Smooth muscle cell (in vitro differentiated cells): Measurements from ENCODE around the gene PIN1. TPM values are rescaled to one million over a fixed set of nuclear protein-coding genes. Genes with fewer than 3 reads are reported as not detected.
"Not testable (repeated sequence)": the region's sequence is repeated elsewhere in the genome, so short reads cannot be mapped to it uniquely, and the experiment has no call there.

ENCODE experiments used
- DNase-seq: peaks from one replicate; lab custom pipeline; 2025; ENCODE audit not compliant: unreplicated experiment; lab: John Stamatoyannopoulos, UW
- H2AFZ ChIP-seq: fragments of 200-600 bp; sonication (generic); 2 replicates; pipeline ENCODE4 v1.6.0; 2016; ENCODE audit warnings: antibody characterized with exemption, low read depth, mild to moderate bottlenecking
- H3F3A ChIP-seq: fragments of 200-600 bp; sonication (generic); 2 replicates; pipeline ENCODE4 v1.6.0; 2017; ENCODE audit warnings: antibody characterized with exemption, low read depth
- H3K27ac ChIP-seq: fragments of 200-600 bp; sonication (generic); 2 replicates; pipeline ENCODE4 v1.5.1; 2016; ENCODE audit warnings: low read depth, mild to moderate bottlenecking
- H3K27me3 ChIP-seq: fragments of 200-600 bp; sonication (generic); 2 replicates; pipeline ENCODE4 v1.6.1; 2016; ENCODE audit warnings: low read depth, mild to moderate bottlenecking
- H3K36me3 ChIP-seq: fragments of 200-600 bp; sonication (generic); 2 replicates; pipeline ENCODE4 v1.5.1; 2016; ENCODE audit warnings: low read depth
- H3K4me1 ChIP-seq: fragments of 200-600 bp; sonication (generic); 2 replicates; pipeline ENCODE4 v1.5.1; 2016; ENCODE audit warnings: low read depth
- H3K4me2 ChIP-seq: fragments of 200-600 bp; sonication (generic); 2 replicates; pipeline ENCODE4 v1.6.0; 2016; ENCODE audit warnings: mild to moderate bottlenecking
- H3K4me3 ChIP-seq: fragments of 200-600 bp; sonication (generic); 2 replicates; pipeline ENCODE4 v1.5.1; 2016; ENCODE audit warnings: mild to moderate bottlenecking
- H3K79me2 ChIP-seq: fragments of 200-600 bp; sonication (generic); 2 replicates; pipeline ENCODE4 v1.6.0; 2016; ENCODE audit warnings: low read depth, mild to moderate bottlenecking
- H3K9ac ChIP-seq: fragments of 200-600 bp; sonication (generic); 2 replicates; pipeline ENCODE4 v1.6.0; 2016; ENCODE audit warnings: low read depth
- H3K9me3 ChIP-seq: fragments of 200-600 bp; sonication (generic); replicated peaks from 2 replicates; pipeline ENCODE4 v1.5.1; 2016; ENCODE audit warnings: low read depth
- H4K20me1 ChIP-seq: fragments of 200-600 bp; sonication (generic); 2 replicates; pipeline ENCODE4 v1.6.0; 2016; ENCODE audit warnings: low read depth
- CTCF ChIP-seq: fragments of 200-600 bp; sonication (generic); IDR thresholded peaks from 2 replicates; pipeline ENCODE4 v1.5.1; 2017; ENCODE audit warnings: borderline replicate concordance, mild to moderate bottlenecking, antibody characterized with exemption; ENCODE audit not compliant: insufficient read depth, poor library complexity, severe bottlenecking
- WGBS: methylation state at CpG from one replicate; pipeline ENCODE4 v1.1.7; 2016; ENCODE audit warnings: low lambda C conversion rate; 5-methylcytosine and 5-hydroxymethylcytosine counted together
- polyA plus RNA-seq: library from polyadenylated mRNA; unstranded; fragments of >200 nt; fragmentation: Nextera tagmentation; extraction: Ambion mirVana; gene quantifications from 2 replicates; pipeline ENCODE4 v1.2.1, GENCODE V29; 2016
- total RNA-seq: library from RNA; depleted of rRNA; stranded (reverse); fragments of >200 nt; gene quantifications from 2 replicates; pipeline ENCODE4 v1.2.3, GENCODE V29; 2014

Gene PIN1
- total and polyA plus RNA-seq, 2 experiments from 2014 or later, result 68.0 to 127 TPM

GRCh38 chr19:9839415-9839814, 4.3 kb downstream of the PIN1 start:
- H2AFZ ChIP-seq, result no peak overlapping the region
- DNase-seq, result no peak
- no peak for TF ChIP-seq CTCF

GRCh38 chr19:9842834-9843625, 7.9 kb downstream of the PIN1 start:
- H3K79me2 ChIP-seq, result no peaks in the 10 kb centered on the region
- TF ChIP-seq CTCF, result no peak
- 96% methylated on average over 9 of the region's 9 CpGs for WGBS
- H3K27me3 ChIP-seq, result no peaks in the 10 kb centered on the region
- no peaks in the 10 kb centered on the region for H3K4me1 ChIP-seq
- no peak overlapping the region for H3K4me2 ChIP-seq
- no peak overlapping the region for H3K4me3 ChIP-seq
- peaks cover 7% of the 10 kb centered on the region for H4K20me1 ChIP-seq
- H3K27ac ChIP-seq, result no peak overlapping the region
- no peak overlapping the region for H2AFZ ChIP-seq
- H3F3A ChIP-seq, result no peaks in the 10 kb centered on the region
- H3K36me3 ChIP-seq, result no peaks in the 10 kb centered on the region
- H3K9ac ChIP-seq, result no peak overlapping the region
- H3K9me3 ChIP-seq, result no peaks in the 10 kb centered on the region
- no peak for DNase-seq

More at GRCh38 chr19:9839415-9839814, 4.3 kb downstream of the PIN1 start:
- Histone ChIP-seq H3K9me3 (no peaks in the 10 kb centered on the region), H3K4me1 (peaks cover 6% of the 10 kb centered on the region), H3K4me3 (no peak overlapping the region), H3K27me3 (no peaks in the 10 kb centered on the region), H3F3A (peaks cover under 1% of the 10 kb centered on the region), H3K4me2 (no peak overlapping the region), H3K27ac (no peak overlapping the region), H3K79me2 (peaks cover 17% of the 10 kb centered on the region), H3K9ac (no peak overlapping the region), H3K36me3 (no peaks in the 10 kb centered on the region), H4K20me1 (no peaks in the 10 kb centered on the region)
- WGBS, result 82% methylated on average over 1 of the region's 1 CpG

- not testable (repeated sequence) for H3K79me2 ChIP-seq, H3K4me2 ChIP-seq, H3K9me3 ChIP-seq, H3K27me3 ChIP-seq, H2AFZ ChIP-seq, H3K27ac ChIP-seq, H3K9ac ChIP-seq, H3K36me3 ChIP-seq, H3F3A ChIP-seq, DNase-seq, H4K20me1 ChIP-seq, H3K4me1 ChIP-seq, H3K4me3 ChIP-seq
- WGBS, result 99% methylated on average over 12 of the region's 12 CpGs
Measured at GRCh38 chr19:9843626-9844273, 8.6 kb downstream of the PIN1 start.

GRCh38 chr19:9847087-9847671, 12.1 kb downstream of the PIN1 start:
- Histone ChIP-seq H3K79me2 (no peaks in the 10 kb centered on the region), H3F3A (peaks cover 7% of the 10 kb centered on the region), H4K20me1 (peaks cover 7% of the 10 kb centered on the region), H3K27ac (no peak overlapping the region), H3K4me1 (peaks cover 5% of the 10 kb centered on the region), H3K4me2 (no peak overlapping the region), H3K27me3 (no peaks in the 10 kb centered on the region), H3K9me3 (no peaks in the 10 kb centered on the region), H3K9ac (no peak overlapping the region), H3K4me3 (no peak overlapping the region), H2AFZ (no peak overlapping the region), H3K36me3 (no peaks in the 10 kb centered on the region)
- TF ChIP-seq CTCF, result peak; percentile 67
- DNase-seq, result peak; percentile 13
- WGBS, result 53% methylated on average over 13 of the region's 13 CpGs
